Peyer's patch (tissue), 4 donors: ENCODE measurements around the gene CD300H.

Experiments used
- POLR2A ChIP-seq, 2 donors: fragments of 450-650 bp; IDR thresholded peaks; one replicate each; pipeline ENCODE4 v1.5.1; 2017; ENCODE audit warnings: antibody characterized with exemption in 2 of 2, mild to moderate bottlenecking in 2 of 2, moderate library complexity in 2 of 2
- TF ChIP-seq, protein P1 (sequence below), 6 experiments: fragments of 450-650 bp in 4 of 6; fragments of 200-600 bp in 2 of 6; sonication (generic) in 1 of 6; IDR thresholded peaks; one replicate each; pipeline ENCODE4 v1.5.1; 2017 to 2019; ENCODE audit warnings: antibody characterized with exemption in 6 of 6, mild to moderate bottlenecking in 3 of 6, moderate library complexity in 1 of 6

DNA sequence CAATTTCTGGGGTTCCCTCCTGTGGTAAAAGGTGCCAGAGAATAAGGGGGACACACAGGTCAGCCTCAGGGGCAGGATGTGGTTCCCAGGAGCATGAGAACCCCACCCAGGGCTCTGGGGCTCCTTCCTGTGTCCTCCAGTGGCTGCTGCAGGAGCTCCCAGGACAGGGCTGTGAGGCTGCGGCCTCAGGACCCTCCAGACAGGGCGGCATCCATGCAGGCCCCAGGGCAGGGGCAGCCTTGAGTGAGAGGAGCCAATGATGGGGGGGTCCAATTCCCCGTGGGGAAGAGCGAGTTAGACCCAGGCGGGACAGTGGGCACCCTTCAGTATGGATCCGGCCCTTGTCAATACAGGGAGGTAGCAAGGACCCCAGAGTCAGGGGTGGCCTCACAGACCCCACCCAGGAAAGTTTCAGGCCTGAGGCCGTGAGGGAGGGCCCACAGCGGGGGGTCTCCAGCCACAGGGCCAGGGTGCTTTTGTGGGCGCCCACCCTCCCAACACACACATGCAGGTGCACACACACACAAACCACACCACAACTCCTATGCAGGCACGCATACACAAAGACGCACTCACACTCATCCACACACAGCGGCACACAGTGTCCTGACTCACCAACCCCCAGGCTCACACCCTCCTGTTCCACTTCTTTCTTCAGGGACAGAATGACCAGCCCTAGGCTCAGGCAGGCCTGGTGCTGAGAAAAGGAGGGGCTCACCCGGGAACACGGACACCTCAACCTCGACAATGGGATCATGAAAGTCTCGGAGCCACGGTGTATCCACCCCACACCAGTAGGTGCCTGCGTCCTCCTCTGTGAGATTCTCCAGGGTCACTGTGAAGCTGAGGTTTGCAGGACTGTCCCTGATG lies 23.2 kb downstream of the CD300H start:
- TF ChIP-seq, protein P1, sequence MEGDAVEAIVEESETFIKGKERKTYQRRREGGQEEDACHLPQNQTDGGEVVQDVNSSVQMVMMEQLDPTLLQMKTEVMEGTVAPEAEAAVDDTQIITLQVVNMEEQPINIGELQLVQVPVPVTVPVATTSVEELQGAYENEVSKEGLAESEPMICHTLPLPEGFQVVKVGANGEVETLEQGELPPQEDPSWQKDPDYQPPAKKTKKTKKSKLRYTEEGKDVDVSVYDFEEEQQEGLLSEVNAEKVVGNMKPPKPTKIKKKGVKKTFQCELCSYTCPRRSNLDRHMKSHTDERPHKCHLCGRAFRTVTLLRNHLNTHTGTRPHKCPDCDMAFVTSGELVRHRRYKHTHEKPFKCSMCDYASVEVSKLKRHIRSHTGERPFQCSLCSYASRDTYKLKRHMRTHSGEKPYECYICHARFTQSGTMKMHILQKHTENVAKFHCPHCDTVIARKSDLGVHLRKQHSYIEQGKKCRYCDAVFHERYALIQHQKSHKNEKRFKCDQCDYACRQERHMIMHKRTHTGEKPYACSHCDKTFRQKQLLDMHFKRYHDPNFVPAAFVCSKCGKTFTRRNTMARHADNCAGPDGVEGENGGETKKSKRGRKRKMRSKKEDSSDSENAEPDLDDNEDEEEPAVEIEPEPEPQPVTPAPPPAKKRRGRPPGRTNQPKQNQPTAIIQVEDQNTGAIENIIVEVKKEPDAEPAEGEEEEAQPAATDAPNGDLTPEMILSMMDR (IDR thresholded peaks at IDR 0.05) = no peak
- TF ChIP-seq POLR2A (IDR thresholded peaks at IDR 0.05) = no peak
